IgD-negative memory B cell (primary cell): ENCODE results near the gene FSTL1. TPM values are rescaled to one million over a fixed set of nuclear protein-coding genes. Genes with fewer than 3 reads are reported as not detected.

Experiments
- H3K27ac Mint-ChIP-seq, 3 donors: one replicate each; pipeline ENCODE4 v1.8.0; 2020 to 2022; ENCODE audit warnings: mild to moderate bottlenecking in 3 of 3, mixed read lengths in 3 of 3, moderate library complexity in 1 of 3
- H3K27me3 Mint-ChIP-seq: one replicate; pipeline ENCODE4 v1.8.0; 2021; ENCODE audit warnings: mixed read lengths
- H3K36me3 Mint-ChIP-seq: one replicate; pipeline ENCODE4 v1.8.0; 2020; ENCODE audit warnings: mild to moderate bottlenecking, mixed read lengths
- H3K4me1 Mint-ChIP-seq, 3 donors: one replicate each; pipeline ENCODE4 v1.8.0; 2020 to 2022; ENCODE audit warnings: mixed read lengths in 3 of 3, mild to moderate bottlenecking in 1 of 3
- H3K4me3 Mint-ChIP-seq, 4 donors: one replicate each; pipeline ENCODE4 v1.8.0; 2020 to 2022; ENCODE audit warnings: mild to moderate bottlenecking in 4 of 4, mixed read lengths in 4 of 4, moderate library complexity in 3 of 4
- H3K9me3 Mint-ChIP-seq, 3 donors: one replicate each; pipeline ENCODE4 v1.8.0; 2020 to 2021; ENCODE audit warnings: mixed read lengths in 3 of 3, mild to moderate bottlenecking in 1 of 3
- polyA plus RNA-seq: library from polyadenylated mRNA; unstranded; fragments of 300-500 nt; fragmentation: Illumina TruSeq; gene quantifications from one replicate; pipeline ENCODE4 v1.2.3, GENCODE V29; 2021

FSTL1 gene
- polyA plus RNA-seq, 1 donor from 2014 or later: not detected

DNA sequence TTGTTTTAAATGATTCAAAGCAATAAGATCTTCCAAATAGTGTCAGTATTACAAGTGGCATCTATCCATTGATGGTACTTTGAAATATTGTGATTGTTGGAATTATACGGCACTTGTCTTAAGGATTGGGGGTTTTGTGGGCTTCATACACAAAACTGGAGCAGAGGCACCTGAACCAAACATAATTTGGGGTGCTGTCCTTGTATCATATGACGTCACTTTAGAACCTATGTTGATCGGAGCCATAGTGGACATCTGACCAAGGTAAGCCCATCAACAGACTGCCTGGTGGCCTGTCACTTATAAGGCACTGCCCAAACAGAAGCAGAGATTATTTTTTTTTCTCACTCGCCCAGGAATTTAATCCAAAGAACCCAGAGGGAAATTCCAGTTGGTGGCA is 98.8 kb downstream of the FSTL1 start:
- H3K27ac Mint-ChIP-seq: no peak overlapping the region
- peaks cover 3 to 20% (median 13%) of the 10 kb centered on the region in 3 donors for H3K4me1 Mint-ChIP-seq
- H3K27me3 Mint-ChIP-seq: no peaks in the 10 kb centered on the region
- H3K9me3 Mint-ChIP-seq: no peaks in the 10 kb centered on the region
- peak overlapping the region in 1 of 4 donors; percentile 2 for H3K4me3 Mint-ChIP-seq
- H3K36me3 Mint-ChIP-seq: no peaks in the 10 kb centered on the region

DNA sequence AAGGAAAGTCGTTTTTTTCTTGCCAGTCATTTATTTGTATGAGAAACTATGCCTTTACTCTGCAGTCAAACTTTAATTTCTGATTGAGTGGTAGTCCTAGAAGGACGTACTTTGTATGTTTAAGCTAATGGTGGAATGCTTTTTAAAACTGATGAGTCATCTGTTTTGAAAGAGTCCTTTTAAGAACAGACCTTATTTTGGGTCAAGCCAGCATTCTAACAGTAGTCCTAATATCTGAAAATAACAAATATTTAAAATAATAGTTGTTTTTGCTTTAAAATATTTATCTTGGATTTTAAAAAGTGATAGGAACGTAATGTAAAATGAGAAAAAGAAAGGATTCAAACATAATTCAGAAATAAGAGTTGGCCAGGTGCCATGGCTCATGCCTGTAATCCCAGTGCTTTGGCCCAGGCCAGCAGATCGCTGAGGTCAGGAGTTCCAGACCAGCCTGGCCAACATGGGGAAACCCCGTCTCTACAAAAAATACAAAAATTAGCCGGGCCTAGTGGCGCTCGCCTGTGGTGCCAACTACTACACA is 100.3 kb downstream of the FSTL1 start:
- Mint-ChIP-seq H3K4me3 (peak overlapping the region in 3 of 4 donors; percentile 51 to 95 (median 93)), H3K27ac (peak overlapping the region in 2 of 3 donors; percentile 86 to 90), H3K36me3 (no peaks in the 10 kb centered on the region), H3K4me1 (peaks cover 11 to 29% (median 24%) of the 10 kb centered on the region in 3 donors), H3K9me3 (no peaks in the 10 kb centered on the region), H3K27me3 (no peaks in the 10 kb centered on the region)

DNA sequence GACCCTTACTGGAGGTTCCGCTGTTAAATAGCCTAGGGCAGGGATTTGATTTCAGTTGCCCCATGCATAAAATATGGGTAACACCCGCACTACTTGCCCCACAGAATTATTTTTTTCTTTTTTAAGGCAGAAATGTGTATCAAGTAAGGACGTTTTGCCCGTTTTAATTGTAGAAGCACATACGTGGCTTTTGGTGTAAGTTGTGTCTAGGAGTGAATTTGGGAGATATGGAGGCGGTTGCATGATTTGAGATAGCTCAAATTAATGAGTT is 101.0 kb downstream of the FSTL1 start:
- Mint-ChIP-seq H3K27me3 (no peaks in the 10 kb centered on the region), H3K27ac (peak overlapping the region; percentile 86 to 93 (median 90)), H3K4me1 (peaks cover 17 to 36% (median 31%) of the 10 kb centered on the region in 3 donors), H3K9me3 (no peaks in the 10 kb centered on the region), H3K4me3 (peak overlapping the region; percentile 93 to 96 (median 94)), H3K36me3 (no peaks in the 10 kb centered on the region)

DNA sequence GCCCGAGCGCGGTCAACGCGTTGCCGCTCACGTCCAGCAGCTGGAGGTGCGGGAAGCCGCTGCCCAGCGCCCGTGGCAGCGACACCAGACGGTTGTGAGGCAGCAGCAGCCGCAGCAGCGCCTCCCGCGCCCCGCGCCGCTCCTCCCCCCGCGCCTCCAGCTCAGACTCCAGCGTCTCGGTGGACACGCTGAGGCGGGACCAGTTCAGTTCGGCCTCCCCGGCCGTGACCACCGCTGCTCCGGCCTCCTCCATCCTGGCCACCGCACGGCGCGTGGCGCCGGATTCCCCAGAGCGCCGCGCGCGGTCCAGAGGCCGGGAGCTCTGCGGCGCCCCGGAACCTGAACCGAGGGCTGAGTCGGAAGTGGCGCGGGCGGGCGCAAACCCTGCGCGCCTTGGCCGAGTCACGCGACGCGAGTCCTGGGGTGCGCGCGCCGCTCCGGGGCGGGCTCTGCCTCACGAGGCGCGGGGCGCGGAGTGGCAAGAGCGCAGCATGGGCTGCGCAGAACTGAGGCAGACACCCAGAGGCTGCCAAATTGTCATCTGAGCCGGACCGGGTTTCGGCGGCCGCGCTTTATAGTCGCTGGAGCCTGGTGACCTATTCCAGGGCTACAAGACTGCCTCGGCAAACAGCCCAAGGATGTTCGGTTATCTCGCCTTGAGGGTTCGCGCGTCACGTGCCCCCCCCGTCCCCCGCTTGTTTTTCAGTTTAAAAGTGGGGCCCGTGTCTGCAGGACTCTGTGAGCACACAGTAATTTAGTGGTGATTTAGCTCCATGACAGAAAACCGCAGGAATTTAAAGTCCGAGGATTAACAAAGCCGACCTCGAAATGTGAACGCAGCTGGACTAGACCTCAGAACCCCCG is 101.6 kb downstream of the FSTL1 start, which contains the start of gene LRRC58:
Gene LRRC58 (minus strand): TSS at position 364 of the 864 bp plus-strand sequence. CDS start 111 bp downstream, at position 253.
- no peaks in the 10 kb centered on the region for H3K9me3 Mint-ChIP-seq
- H3K27ac Mint-ChIP-seq: peak within 1 kb of the TSS; percentile 86 to 93 (median 92)
- H3K27me3 Mint-ChIP-seq: no peaks in the 10 kb centered on the region
- peak within 1 kb of the TSS; percentile 93 to 96 (median 94) for H3K4me3 Mint-ChIP-seq
- peaks cover 22 to 42% (median 37%) of the 10 kb centered on the region in 3 donors for H3K4me1 Mint-ChIP-seq
- H3K36me3 Mint-ChIP-seq: peaks cover 2% of the 10 kb centered on the region

DNA sequence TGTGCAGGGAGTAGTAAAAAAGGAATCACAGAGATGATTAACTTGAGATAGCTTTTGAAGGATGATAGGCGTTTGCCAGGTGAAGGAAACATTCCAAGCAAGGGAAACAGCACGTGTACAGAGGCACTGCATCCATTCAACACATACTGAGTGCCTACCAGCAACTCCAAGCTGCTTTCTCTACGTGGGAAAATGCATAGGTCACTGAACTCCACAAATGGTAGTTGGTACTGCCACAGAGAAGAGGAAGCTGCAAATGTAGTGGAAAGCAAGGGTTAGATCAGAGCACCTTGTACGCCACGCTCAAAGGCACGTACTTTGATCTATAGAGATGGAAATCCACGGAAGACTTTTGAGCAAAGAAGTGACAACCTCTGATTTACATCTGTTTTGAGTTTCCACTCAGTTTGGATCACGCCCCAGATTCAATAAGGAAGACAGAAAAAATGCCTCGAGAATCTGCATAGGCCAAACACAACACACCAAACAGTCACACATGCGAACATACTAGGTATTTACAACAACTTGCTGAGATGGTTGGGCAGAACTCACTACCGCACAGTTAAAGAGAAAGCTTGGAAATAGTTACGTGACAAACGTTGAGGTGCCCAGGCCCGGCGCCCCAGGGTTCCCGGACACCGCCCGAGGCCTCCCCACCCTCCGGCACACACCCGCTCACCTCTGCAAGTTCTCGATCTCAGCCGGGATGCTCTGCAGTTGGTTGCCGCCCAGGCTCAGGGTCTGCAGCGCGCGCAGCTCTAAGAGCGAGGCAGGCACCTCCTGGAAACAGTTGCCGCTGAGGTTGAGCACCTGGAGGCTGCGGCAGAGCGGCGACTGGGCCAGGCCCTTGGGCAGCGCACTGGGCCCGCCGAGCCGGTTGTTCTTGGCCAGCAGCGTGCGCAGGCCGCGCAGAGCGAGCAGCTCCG is 102.5 kb downstream of the FSTL1 start:
- H3K4me1 Mint-ChIP-seq: peaks cover 25 to 45% (median 41%) of the 10 kb centered on the region in 3 donors
- H3K4me3 Mint-ChIP-seq: peak overlapping the region; percentile 93 to 96 (median 94)
- no peaks in the 10 kb centered on the region for H3K27me3 Mint-ChIP-seq
- no peaks in the 10 kb centered on the region for H3K9me3 Mint-ChIP-seq
- peaks cover 2% of the 10 kb centered on the region for H3K36me3 Mint-ChIP-seq
- H3K27ac Mint-ChIP-seq: peak overlapping the region; percentile 86 to 93 (median 92)

DNA sequence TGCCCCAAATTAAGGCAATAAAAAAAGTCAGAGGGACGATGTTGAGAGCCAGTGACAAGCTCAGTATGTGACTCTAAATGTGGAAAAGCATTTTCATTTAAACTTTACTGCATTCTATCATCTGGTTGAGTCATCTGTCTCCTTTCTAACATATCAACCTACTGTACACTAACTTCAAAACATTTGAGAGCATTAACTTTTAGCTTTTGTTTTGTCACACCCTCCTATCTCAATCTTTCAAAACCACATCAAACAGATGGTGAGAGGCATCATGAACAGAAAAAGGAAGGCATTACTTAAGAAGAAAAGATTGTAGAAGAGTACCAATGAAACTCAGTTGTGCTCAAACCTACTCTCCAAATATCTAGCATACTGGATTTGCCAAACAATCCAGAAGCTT is 106.4 kb downstream of the FSTL1 start:
- peaks cover 8% of the 10 kb centered on the region for H3K36me3 Mint-ChIP-seq
- peak overlapping the region in 2 of 4 donors; percentile 13 to 93 for H3K4me3 Mint-ChIP-seq
- peaks cover 24 to 42% (median 40%) of the 10 kb centered on the region in 3 donors for H3K4me1 Mint-ChIP-seq
- no peaks in the 10 kb centered on the region for H3K27me3 Mint-ChIP-seq
- peaks cover 0 to 4% (median 0%) of the 10 kb centered on the region in 3 donors for H3K9me3 Mint-ChIP-seq
- H3K27ac Mint-ChIP-seq: peak overlapping the region in 2 of 3 donors; percentile 47 to 48

Other genes starting within 250 kb of the FSTL1 start
- not detected for gene GPR156, start 165.8 kb downstream of the FSTL1 start, polyA plus RNA-seq
- gene LRRC58, start 101.6 kb downstream of the FSTL1 start, polyA plus RNA-seq: 6.6 TPM
- gene NDUFB4, start 145.3 kb upstream of the FSTL1 start, polyA plus RNA-seq: 238 TPM
- 0.24 TPM for gene HGD, start 231.2 kb upstream of the FSTL1 start, polyA plus RNA-seq